RCC 7860 (cell line): ENCODE results near the gene TUBA1A.
"Not testable (repeated sequence)": the region's sequence is repeated elsewhere in the genome, so short reads cannot be mapped to it uniquely, and the experiment has no call there.

Experiments
- DNase-seq: peaks from one replicate; pipeline ENCODE4 v3.0.0-alpha.2; 2015; ENCODE audit warnings: low spot score
- FAIRE-seq: peaks from 2 replicates; lab custom pipeline; 2012; peaks lifted over from hg19 to GRCh38; lab: Jason Lieb, UNC

TUBA1A gene

GRCh38 chr12:49161092-49161795, 27.6 kb downstream of the TUBA1A start:
- DNase-seq (no peak), FAIRE-seq (no peak)

- no peak for FAIRE-seq
These were observed 28.5 kb downstream of the TUBA1A start for GRCh38 chr12:49160399-49160798.

GRCh38 chr12:49154221-49154620, 34.7 kb downstream of the TUBA1A start:
- no peak for DNase-seq
- no peak for FAIRE-seq

More at GRCh38 chr12:49160399-49160798, 28.5 kb downstream of the TUBA1A start:
- DNase-seq: no peak

GRCh38 chr12:49147384-49147783, 41.5 kb downstream of the TUBA1A start:
- FAIRE-seq (no peak), DNase-seq (no peak)

GRCh38 chr12:49146406-49146805, 42.5 kb downstream of the TUBA1A start:
- DNase-seq (no peak), FAIRE-seq (no peak)

- no peak for DNase-seq
- no peak for FAIRE-seq
These were observed 44.5 kb downstream of the TUBA1A start for GRCh38 chr12:49144384-49144783.

- FAIRE-seq (no peak), DNase-seq (no peak)
These were observed 49.9 kb downstream of the TUBA1A start for GRCh38 chr12:49138999-49139398.

GRCh38 chr12:49138587-49138986, 50.3 kb downstream of the TUBA1A start:
- DNase-seq (no peak), FAIRE-seq (no peak)

- DNase-seq (no peak), FAIRE-seq (no peak)
These were observed 51.4 kb downstream of the TUBA1A start for GRCh38 chr12:49137476-49137875.

GRCh38 chr12:49136997-49137396, 51.9 kb downstream of the TUBA1A start:
- not testable (repeated sequence) for FAIRE-seq, DNase-seq
